SK-N-SH (cell line): Measurements from ENCODE around the gene ILK. TPM values are rescaled to one million over a fixed set of nuclear protein-coding genes. Genes with fewer than 3 reads are reported as not detected.

Source experiments
- CTCF ChIA-PET: fragments of 300-600, 350-600 bp; formaldehyde crosslinking; extraction: SDS; loops from one replicate; lab custom pipeline; 2021; lab: Yijun Ruan, JAX
- POLR2A ChIA-PET: fragments of 350-600 bp; sonication (Branson Sonifier 250); formaldehyde crosslinking; extraction: SDS; loops from one replicate; lab custom pipeline; 2020; ENCODE audit warnings: antibody characterized with exemption, inconsistent platforms; lab: Yijun Ruan, JAX
- DNase-seq: peaks from one replicate; pipeline ENCODE4 v3.0.0; 2012
- H2AFZ ChIP-seq: fragments of 200-600 bp; sonication (generic); 2 replicates; pipeline ENCODE4 v1.8.1; 2016; ENCODE audit warnings: antibody characterized with exemption, mild to moderate bottlenecking, low read depth
- H3F3A ChIP-seq: fragments of 200-600 bp; sonication (generic); replicated peaks from 2 replicates; pipeline ENCODE3; 2016; ENCODE audit warnings: antibody characterized with exemption, mild to moderate bottlenecking; ENCODE audit not compliant: insufficient read depth
- H3K27ac ChIP-seq, 2 experiments: fragments of 200-500 bp in 1 of 2; fragments of 200-600 bp in 1 of 2; sonication (Bioruptor generic) in 1 of 2; sonication (generic), shearing (Covaris generic) in 1 of 2; 2 replicates each; pipeline versions ENCODE4 v1.5.1 to v1.6.1; 2014 to 2016; ENCODE audit warnings: low read depth in 2 of 2, inconsistent platforms in 1 of 2, low read length in 1 of 2, mild to moderate bottlenecking in 1 of 2, mixed read lengths in 1 of 2
- H3K27me3 ChIP-seq: fragments of 200-600 bp; sonication (generic), shearing (Covaris generic); 2 replicates; pipeline ENCODE4 v1.6.1; 2016; ENCODE audit warnings: mixed run types; ENCODE audit not compliant: insufficient read depth
- H3K36me3 ChIP-seq, 2 experiments: fragments of 200-500 bp in 1 of 2; fragments of 200-600 bp in 1 of 2; sonication (Bioruptor generic) in 1 of 2; sonication (generic) in 1 of 2; replicated peaks in 1 of 2; 2 replicates each; pipeline versions ENCODE3 to v1.5.1; 2014 to 2016; ENCODE audit warnings: low read length in 1 of 2, mild to moderate bottlenecking in 1 of 2; ENCODE audit not compliant: insufficient read depth in 2 of 2, control insufficient read depth in 1 of 2
- H3K4me1 ChIP-seq, 2 experiments: fragments of 200-500 bp in 1 of 2; fragments of 200-600 bp in 1 of 2; sonication (Bioruptor generic) in 1 of 2; sonication (generic), shearing (Covaris generic) in 1 of 2; 2 replicates each; pipeline versions ENCODE4 v1.5.1 to v1.6.1; 2014 to 2016; ENCODE audit warnings: low read depth in 1 of 2, low read length in 1 of 2, mixed run types in 1 of 2; ENCODE audit not compliant: insufficient read depth in 2 of 2, control insufficient read depth in 1 of 2
- H3K4me2 ChIP-seq: fragments of 200-600 bp; sonication (generic), shearing (Covaris generic); 2 replicates; pipeline ENCODE4 v1.6.1; 2017; ENCODE audit warnings: mixed run types
- H3K4me3 ChIP-seq, 2 experiments: fragments of 200-500 bp in 1 of 2; fragments of 200-600 bp in 1 of 2; sonication (Bioruptor generic) in 1 of 2; sonication (generic), shearing (Covaris generic) in 1 of 2; 2 replicates each; pipeline versions ENCODE4 v1.5.1 to v1.8.1; 2014 to 2016; ENCODE audit warnings: low read depth in 2 of 2, inconsistent platforms in 1 of 2, low read length in 1 of 2, mild to moderate bottlenecking in 1 of 2, mixed read lengths in 1 of 2, moderate library complexity in 1 of 2
- H3K79me2 ChIP-seq: fragments of 200-600 bp; sonication (generic); 2 replicates; pipeline ENCODE4 v1.8.1; 2017; ENCODE audit warnings: mild to moderate bottlenecking; ENCODE audit not compliant: insufficient read depth
- H3K9ac ChIP-seq: fragments of 200-600 bp; sonication (generic); 2 replicates; pipeline ENCODE4 v1.6.1; 2017; ENCODE audit warnings: mixed run types
- H3K9me2 ChIP-seq: fragments of 200-600 bp; sonication (generic); 2 replicates; pipeline ENCODE4 v1.6.1; 2017; ENCODE audit warnings: mixed run types
- H3K9me3 ChIP-seq: fragments of 200-600 bp; sonication (generic); 2 replicates; pipeline ENCODE4 v1.6.1; 2017; ENCODE audit warnings: mixed run types, mild to moderate bottlenecking, moderate library complexity
- H4K20me1 ChIP-seq: fragments of 200-600 bp; sonication (generic); 2 replicates; pipeline ENCODE4 v1.6.1; 2017; ENCODE audit warnings: mild to moderate bottlenecking, mixed run types; ENCODE audit not compliant: insufficient read depth
- CTCF ChIP-seq: fragments of 200-600 bp; sonication (generic); IDR thresholded peaks from 2 replicates; pipeline ENCODE4 v1.6.1; 2017; ENCODE audit warnings: antibody characterized with exemption, mild to moderate bottlenecking, moderate library complexity
- ELF1 ChIP-seq: IDR thresholded peaks from 2 replicates; pipeline ENCODE4 v1.4.0; 2012
- EP300 ChIP-seq, 2 experiments: IDR thresholded peaks; 2 replicates each; pipeline versions ENCODE4 v1.4.0 to v1.6.1; 2012; ENCODE audit warnings: borderline replicate concordance in 1 of 2, low read depth in 1 of 2, low read length in 1 of 2
- EZH2phosphoT487 ChIP-seq: fragments of 200-600 bp; sonication (generic); IDR thresholded peaks from 2 replicates; pipeline ENCODE4 v1.6.1; 2017; ENCODE audit warnings: low read depth, mixed run types, mild to moderate bottlenecking, antibody characterized with exemption, moderate library complexity, borderline replicate concordance
- FOXJ3 ChIP-seq: sonication (generic); formaldehyde crosslinking; IDR thresholded peaks from 2 replicates; pipeline ENCODE4 v1.5.1; 2020; ENCODE audit warnings: mild to moderate bottlenecking, missing genetic modification reagents
- FOXM1 ChIP-seq: IDR thresholded peaks from 2 replicates; pipeline ENCODE4 v1.4.0; 2012; ENCODE audit warnings: low read depth, mild to moderate bottlenecking
- GATA2 ChIP-seq: sonication (generic); formaldehyde crosslinking; IDR thresholded peaks from 2 replicates; pipeline ENCODE4 v1.5.0; 2020; ENCODE audit warnings: mild to moderate bottlenecking, missing genetic modification reagents
- IRF3 ChIP-seq: fragments of 150-350 bp; IDR thresholded peaks from 2 replicates; pipeline ENCODE4 v1.6.1; 2016; ENCODE audit warnings: mild to moderate bottlenecking, low read depth, low read length
- JUND ChIP-seq: IDR thresholded peaks from 2 replicates; pipeline ENCODE4 v1.4.0; 2012
- MAX ChIP-seq: IDR thresholded peaks from 2 replicates; pipeline ENCODE4 v1.4.0; 2012; ENCODE audit warnings: low read depth
- MEF2A ChIP-seq: IDR thresholded peaks from 2 replicates; pipeline ENCODE4 v1.4.0; 2012; ENCODE audit warnings: low read depth, borderline replicate concordance
- MXI1 ChIP-seq: IDR thresholded peaks from 2 replicates; pipeline ENCODE4 v1.6.1; 2012; ENCODE audit warnings: mild to moderate bottlenecking, low read depth, low read length, improper control_type of control experiment
- NRF1 ChIP-seq: IDR thresholded peaks from 2 replicates; pipeline ENCODE4 v1.6.1; 2012; ENCODE audit warnings: low read depth, mild to moderate bottlenecking, low read length
- POLR2AphosphoS5 ChIP-seq: IDR thresholded peaks from 2 replicates; pipeline ENCODE4 v1.6.1; 2012; ENCODE audit warnings: low read depth, low read length
- REST ChIP-seq: IDR thresholded peaks from 2 replicates; pipeline ENCODE4 v1.6.1; 2012; ENCODE audit warnings: mild to moderate bottlenecking, low read depth, low read length, moderate library complexity
- RXRA ChIP-seq: IDR thresholded peaks from 2 replicates; pipeline ENCODE4 v1.4.0; 2012; ENCODE audit warnings: low read depth, mild to moderate bottlenecking, borderline replicate concordance
- SIN3A ChIP-seq: IDR thresholded peaks from 2 replicates; pipeline ENCODE4 v1.6.1; 2012; ENCODE audit warnings: low read depth, mild to moderate bottlenecking, low read length, moderate library complexity, borderline replicate concordance
- SMC3 ChIP-seq: IDR thresholded peaks from 2 replicates; pipeline ENCODE4 v1.6.1; 2012; ENCODE audit warnings: low read depth, low read length, improper control_type of control experiment
- USF2 ChIP-seq: fragments of 150-350 bp; IDR thresholded peaks from 2 replicates; pipeline ENCODE4 v1.6.1; 2017; ENCODE audit warnings: antibody characterized with exemption, low read length, low read depth, borderline replicate concordance
- WGBS: methylation state at CpG from one replicate; pipeline ENCODE4 v1.1.6; 2017; ENCODE audit warnings: low lambda C conversion rate; 5-methylcytosine and 5-hydroxymethylcytosine counted together
- polyA plus RNA-seq, 3 experiments: library from polyadenylated mRNA; depleted of rRNA; stranded (reverse); fragments of >200 nt; gene quantifications; 2 replicates each; pipeline ENCODE4 v1.2.3, GENCODE V29; 2012

The ILK gene
- polyA plus RNA-seq, 1 of the 3 experiments (the other 2 are of a cell fraction), result 241 TPM

- TF ChIP-seq IRF3 (no peak), USF2 (no peak), RXRA (no peak), EP300 (IDR thresholded peaks at IDR 0.05; ENCODE audit: borderline replicate concordance in 1 of 2, low read depth in 1 of 2, low read length in 1 of 2) (no peak), SMC3 (no peak), FOXM1 (no peak), MXI1 (no peak), MAX (no peak), FOXJ3 (CRISPR knock-in tag) (no peak), MEF2A (no peak), NRF1 (no peak), REST (no peak)
- TF ChIP-seq, all 33 proteins: peak for 0
Measured at GRCh38 chr11:6630632-6631291, 27.2 kb downstream of the ILK start (continued).

GRCh38 chr11:6631361-6631890, 27.9 kb downstream of the ILK start:
- ChIA-PET CTCF (interaction anchor here (1.0 to 1.2 kb wide), 2 partner anchors 11 to 125 kb away, joined by 3 read pairs; no protein-coding TSS in a partner anchor), POLR2A (interaction anchor here (0.6 to 1.6 kb wide), 3 partner anchors 10 to 51 kb away, joined by 3 to 4 read pairs (median 3); no protein-coding TSS in a partner anchor)
- Histone ChIP-seq H3K79me2 (no peaks in the 10 kb centered on the region), H3F3A (no peaks in the 10 kb centered on the region), H3K9me3 (no peaks in the 10 kb centered on the region), H3K9ac (no peak overlapping the region), H3K4me2 (no peak overlapping the region), H3K36me3 (peaks cover 0 to 28% of the 10 kb centered on the region in 2 experiments), H2AFZ (no peak overlapping the region), H4K20me1 (no peaks in the 10 kb centered on the region), H3K4me1 (no peaks in the 10 kb centered on the region), H3K27ac (no peak overlapping the region), H3K27me3 (no peaks in the 10 kb centered on the region), H3K4me3 (no peak overlapping the region), H3K9me2 (no peaks in the 10 kb centered on the region)
- no peak for DNase-seq
- 96% methylated on average over 7 of the region's 11 CpGs for WGBS
- TF ChIP-seq POLR2AphosphoS5 (no peak), ELF1 (no peak), CTCF (no peak), SIN3A (no peak), GATA2 (CRISPR knock-in tag) (no peak), EZH2phosphoT487 (no peak), EP300 (IDR thresholded peaks at IDR 0.05; ENCODE audit: borderline replicate concordance in 1 of 2, low read depth in 1 of 2, low read length in 1 of 2) (no peak), IRF3 (no peak), JUND (no peak)
